H1 (cell line): ENCODE data around the gene SLC43A1. TPM values are rescaled to one million over a fixed set of nuclear protein-coding genes. Genes with fewer than 3 reads are reported as not detected.
A peak's percentile ranks its signal among the peaks of the same experiment; 100 is the strongest.

ENCODE experiments used
- CTCF ChIA-PET: fragments of 300-600 bp; sonication (Branson Sonifier 250); formaldehyde crosslinking; loops from one replicate; lab custom pipeline; 2021; ENCODE audit not compliant: partially characterized antibody; lab: Charles Lee
- POLR2A ChIA-PET: fragments of 300-600 bp; sonication (Branson Sonifier 250); formaldehyde crosslinking; loops from one replicate; lab custom pipeline; 2021; ENCODE audit warnings: inconsistent platforms; ENCODE audit not compliant: partially characterized antibody; lab: Charles Lee
- DNase-seq, 2 experiments: peaks; one replicate each; pipeline versions ENCODE4 v3.0.0 to v3.0.0-alpha.2; 2010 to 2022; ENCODE audit warnings: low spot score in 2 of 2, low read depth in 1 of 2, mixed read lengths in 1 of 2
- FAIRE-seq: peaks from 2 replicates; lab custom pipeline; 2011; peaks lifted over from hg19 to GRCh38; lab: Jason Lieb, UNC
- H2AFZ ChIP-seq: 2 replicates; pipeline ENCODE4 v1.8.1; 2012; ENCODE audit warnings: low read length, inconsistent platforms
- H2AK5ac ChIP-seq: 2 replicates; pipeline ENCODE4 v1.6.1; 2013; ENCODE audit warnings: low read depth, low read length
- H2BK120ac ChIP-seq: replicated peaks from 2 replicates; pipeline ENCODE3; 2013; ENCODE audit warnings: low read depth, low read length, inconsistent platforms
- H2BK12ac ChIP-seq: 2 replicates; pipeline ENCODE4 v1.6.1; 2013; ENCODE audit warnings: low read depth, low read length
- H2BK15ac ChIP-seq: 2 replicates; pipeline ENCODE4 v1.6.1; 2013; ENCODE audit warnings: low read length
- H2BK20ac ChIP-seq: 2 replicates; pipeline ENCODE4 v1.6.1; 2013; ENCODE audit warnings: low read length
- H2BK5ac ChIP-seq: 2 replicates; pipeline ENCODE4 v1.6.1; 2013; ENCODE audit warnings: low read depth, low read length
- H3K14ac ChIP-seq: 2 replicates; pipeline ENCODE4 v1.6.1; 2013; ENCODE audit warnings: inconsistent platforms; ENCODE audit not compliant: insufficient read length
- H3K18ac ChIP-seq: 2 replicates; pipeline ENCODE4 v1.6.1; 2013; ENCODE audit warnings: low read length; ENCODE audit errors: extremely low read depth
- H3K23ac ChIP-seq: 2 replicates; pipeline ENCODE4 v1.6.1; 2013; ENCODE audit warnings: inconsistent platforms; ENCODE audit not compliant: insufficient read length
- H3K23me2 ChIP-seq: 2 replicates; pipeline ENCODE4 v1.6.1; 2013; ENCODE audit warnings: low read depth, low read length
- H3K27ac ChIP-seq: 2 replicates; pipeline ENCODE4 v1.6.1; 2011; ENCODE audit warnings: low read depth, low read length, inconsistent platforms
- H3K27me3 ChIP-seq, 4 experiments: replicated peaks in 1 of 4; 1 replicate in 1 of 4; 2 replicates in 3 of 4; pipeline versions ENCODE4 v1.6.1 to v1.8.1; 2011 to 2013; ENCODE audit warnings: low read length in 3 of 4, mild to moderate bottlenecking in 3 of 4, inconsistent platforms in 2 of 4, mixed read lengths in 2 of 4, moderate library complexity in 1 of 4; ENCODE audit not compliant: control insufficient read depth in 3 of 4, insufficient read depth in 3 of 4; ENCODE audit errors: extremely low read depth in 1 of 4
- H3K36me3 ChIP-seq, 4 experiments: 2 replicates each; pipeline versions ENCODE4 v1.6.1 to v1.8.1; 2011 to 2013; ENCODE audit warnings: mild to moderate bottlenecking in 4 of 4, low read length in 3 of 4, moderate library complexity in 2 of 4, control low read depth in 1 of 4, inconsistent platforms in 1 of 4; ENCODE audit not compliant: insufficient read depth in 4 of 4, control insufficient read depth in 2 of 4
- H3K4ac ChIP-seq: replicated peaks from 2 replicates; pipeline ENCODE3; 2013; ENCODE audit warnings: low read length, low read depth, mixed read lengths, inconsistent platforms; ENCODE audit not compliant: insufficient read length
- H3K4me1 ChIP-seq, 4 experiments: replicated peaks in 1 of 4; 1 replicate in 1 of 4; 2 replicates in 3 of 4; pipeline versions ENCODE4 v1.6.1 to v1.8.1; 2011 to 2013; ENCODE audit warnings: low read length in 3 of 4, inconsistent platforms in 2 of 4, mixed read lengths in 1 of 4; ENCODE audit not compliant: insufficient read depth in 4 of 4, control insufficient read depth in 3 of 4
- H3K4me2 ChIP-seq, 2 experiments: 2 replicates each; pipeline versions ENCODE4 v1.6.1 to v1.8.1; 2011 to 2013; ENCODE audit warnings: low read depth in 2 of 2, low read length in 2 of 2, control low read depth in 1 of 2, inconsistent platforms in 1 of 2, mild to moderate bottlenecking in 1 of 2; ENCODE audit not compliant: insufficient read depth in 1 of 2
- H3K4me3 ChIP-seq, 4 experiments: fragments of 200-600, 300-600 bp in 1 of 4; sonication (generic), shearing (Covaris generic), sonication (Bioruptor Twin) in 1 of 4; 2 replicates each; pipeline versions ENCODE4 v1.5.1 to v1.8.1; 2011 to 2016; ENCODE audit warnings: low read length in 4 of 4, low read depth in 3 of 4, control low read depth in 2 of 4, inconsistent platforms in 2 of 4, mild to moderate bottlenecking in 2 of 4, mixed read lengths in 1 of 4, moderate library complexity in 1 of 4; ENCODE audit not compliant: insufficient read depth in 2 of 4; ENCODE audit errors: extremely low read depth in 1 of 4
- H3K56ac ChIP-seq: replicated peaks from 2 replicates; pipeline ENCODE3; 2013; ENCODE audit warnings: low read depth, mild to moderate bottlenecking, mixed read lengths, low read length, inconsistent platforms; ENCODE audit not compliant: insufficient read length
- H3K79me1 ChIP-seq: 2 replicates; pipeline ENCODE4 v1.6.1; 2013; ENCODE audit warnings: low read depth, low read length, control low read depth
- H3K79me2 ChIP-seq, 2 experiments: 2 replicates each; pipeline versions ENCODE4 v1.6.1 to v1.8.1; 2012 to 2013; ENCODE audit warnings: low read length in 2 of 2, mild to moderate bottlenecking in 2 of 2, inconsistent platforms in 1 of 2; ENCODE audit not compliant: insufficient read depth in 2 of 2, control insufficient read depth in 1 of 2
- H3K9ac ChIP-seq, 4 experiments: replicated peaks in 1 of 4; 1 replicate in 1 of 4; 2 replicates in 3 of 4; pipeline versions ENCODE4 v1.6.1 to v1.8.1; 2011 to 2013; ENCODE audit warnings: low read depth in 3 of 4, low read length in 3 of 4, control low read depth in 2 of 4, mild to moderate bottlenecking in 2 of 4, moderate library complexity in 2 of 4, inconsistent platforms in 1 of 4; ENCODE audit errors: extremely low read depth in 1 of 4
- H3K9me3 ChIP-seq, 2 experiments: 2 replicates each; pipeline versions ENCODE4 v1.6.1 to v1.8.1; 2012 to 2013; ENCODE audit warnings: mild to moderate bottlenecking in 2 of 2, moderate library complexity in 2 of 2, control low read depth in 1 of 2, inconsistent platforms in 1 of 2, low read depth in 1 of 2, low read length in 1 of 2, mixed read lengths in 1 of 2; ENCODE audit not compliant: insufficient read depth in 2 of 2
- H4K20me1 ChIP-seq, 2 experiments: replicated peaks in 1 of 2; 2 replicates each; pipeline versions ENCODE3 to v1.8.1; 2011 to 2013; ENCODE audit warnings: inconsistent platforms in 2 of 2, low read length in 2 of 2, mild to moderate bottlenecking in 1 of 2; ENCODE audit not compliant: insufficient read depth in 2 of 2, control insufficient read depth in 1 of 2
- H4K5ac ChIP-seq: 2 replicates; pipeline ENCODE4 v1.6.1; 2013; ENCODE audit warnings: low read length, low read depth, mixed read lengths, inconsistent platforms; ENCODE audit not compliant: insufficient read length
- H4K8ac ChIP-seq: 2 replicates; pipeline ENCODE4 v1.8.0; 2013; ENCODE audit warnings: mild to moderate bottlenecking, moderate library complexity, low read length, inconsistent platforms; ENCODE audit not compliant: insufficient read depth; ENCODE audit errors: extremely low read depth
- H4K91ac ChIP-seq: replicated peaks from 2 replicates; pipeline ENCODE3; 2013; ENCODE audit warnings: low read length, mixed read lengths, inconsistent platforms; ENCODE audit not compliant: insufficient read length
- CEBPB ChIP-seq: IDR thresholded peaks from 2 replicates; pipeline ENCODE4 v1.6.1; 2012; ENCODE audit warnings: low read depth, low read length
- EGR1 ChIP-seq: IDR thresholded peaks from 2 replicates; pipeline ENCODE4 v1.6.1; 2011; ENCODE audit warnings: low read depth, low read length, borderline replicate concordance
- KDM4A ChIP-seq: IDR thresholded peaks from one replicate; pipeline ENCODE4 v1.7.1; 2012; ENCODE audit warnings: low read depth, mild to moderate bottlenecking, moderate library complexity, low read length, inconsistent platforms; ENCODE audit not compliant: severe bottlenecking
- PHF8 ChIP-seq: fragments of 200-600 bp; sonication (generic); conservative IDR thresholded peaks from 2 replicates; pipeline ENCODE4 v1.7.1; 2012; ENCODE audit warnings: low read depth, mild to moderate bottlenecking, inconsistent platforms, low read length, moderate library complexity
- SAP30 ChIP-seq: fragments of 300-600 bp; sonication (generic); IDR thresholded peaks from 2 replicates; pipeline ENCODE4 v1.7.1; 2012; ENCODE audit warnings: low read length, moderate library complexity, mild to moderate bottlenecking, inconsistent platforms; ENCODE audit not compliant: insufficient read depth, insufficient replicate concordance
- SIX5 ChIP-seq: IDR thresholded peaks from 2 replicates; pipeline ENCODE4 v1.6.1; 2011; ENCODE audit warnings: mild to moderate bottlenecking, low read depth, low read length
- TCF12 ChIP-seq: IDR thresholded peaks from 2 replicates; pipeline ENCODE4 v1.6.1; 2011; ENCODE audit warnings: low read depth, mild to moderate bottlenecking, low read length
- WGBS, 2 experiments: shearing (Covaris generic) in 1 of 2; methylation state at CpG; one replicate each; pipeline versions ENCODE4 v1.1.6 to v1.1.7; 2013 to 2015; ENCODE audit warnings: low lambda C conversion rate in 2 of 2, mixed read lengths in 2 of 2, inconsistent platforms in 1 of 2, low coverage in 1 of 2, missing lambda C conversion rate in 1 of 2; ENCODE audit not compliant: insufficient replicate concordance in 2 of 2, insufficient coverage in 1 of 2, insufficient read length in 1 of 2; ENCODE audit errors: extremely low coverage in 1 of 2, missing lambda C conversion rate in 1 of 2; 5-methylcytosine and 5-hydroxymethylcytosine counted together
- polyA plus RNA-seq, 7 experiments: library from polyadenylated mRNA; depleted of rRNA in 3 of 7; stranded (reverse) in 5 of 7; unstranded in 2 of 7; fragments of >200 nt in 5 of 7; fragments of 200-250 nt in 2 of 7; gene quantifications; 1 replicate in 5 of 7; 2 replicates in 1 of 7; 4 replicates in 1 of 7; pipeline versions ENCODE4 v1.2.1 to v1.2.3, GENCODE V29; 2011 to 2013; ENCODE audit warnings: missing spikeins in 2 of 7, mixed read lengths in 2 of 7
- total RNA-seq: library from RNA; stranded (reverse); fragmentation: NEBNext Ultra II Directional; extraction: Animal tissue kit (Norgen Biotek cat#: 25700); gene quantifications from 2 replicates; pipeline ENCODE4 v1.2.1, GENCODE V29; 2021
- TF ChIP-seq, protein P1 (sequence below), 3 experiments: IDR thresholded peaks; 1 replicate in 2 of 3; 2 replicates in 1 of 3; pipeline versions ENCODE4 v1.5.1 to v1.6.1; 2011; ENCODE audit warnings: low read length in 3 of 3, mild to moderate bottlenecking in 3 of 3, inconsistent platforms in 2 of 3, low read depth in 1 of 3, moderate library complexity in 1 of 3; ENCODE audit not compliant: insufficient read depth in 1 of 3; ENCODE audit errors: control extremely low read depth in 1 of 3

Gene SLC43A1
- total and polyA plus RNA-seq, 2 of the 8 experiments (the other 6 are each of a cell fraction or from before 2014, with no cell fraction given): 34.5 to 58.0 TPM

DNA sequence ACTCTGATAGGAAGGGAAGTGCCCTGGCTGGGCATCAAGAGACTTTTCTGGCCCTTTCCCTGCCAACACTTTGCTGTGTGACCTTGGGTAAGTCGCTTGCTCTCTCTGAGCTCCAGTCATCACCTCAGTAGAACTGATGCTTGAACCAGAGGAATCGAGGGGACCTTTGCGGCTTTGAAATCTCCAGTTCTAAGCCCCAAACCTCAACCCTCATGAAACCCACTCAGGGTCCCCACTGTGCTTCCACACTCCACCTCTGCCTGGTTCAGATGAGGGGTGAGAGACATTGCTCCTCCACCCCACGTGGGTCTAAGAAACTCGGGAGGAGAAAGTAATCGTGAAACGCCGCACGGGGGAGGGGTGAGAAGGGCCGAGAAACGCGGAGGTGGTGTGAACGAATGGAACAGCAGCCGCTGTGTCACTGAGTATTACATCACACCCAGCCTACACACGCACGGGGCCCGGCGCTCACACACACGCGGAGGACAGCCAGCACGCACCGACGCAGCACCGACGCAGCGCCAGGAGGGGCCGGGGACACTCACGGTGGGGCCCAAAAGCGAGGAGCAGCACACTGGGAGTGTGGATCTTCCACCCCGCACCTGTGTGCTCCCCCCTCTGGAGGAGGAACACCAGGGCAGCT lies 50.8 kb downstream of the SLC43A1 start:
- Histone ChIP-seq H3K27me3 (peaks cover 3 to 11% (median 10%) of the 10 kb centered on the region in 4 experiments), H2BK120ac (no peak overlapping the region)
- TF ChIP-seq, protein P1, sequence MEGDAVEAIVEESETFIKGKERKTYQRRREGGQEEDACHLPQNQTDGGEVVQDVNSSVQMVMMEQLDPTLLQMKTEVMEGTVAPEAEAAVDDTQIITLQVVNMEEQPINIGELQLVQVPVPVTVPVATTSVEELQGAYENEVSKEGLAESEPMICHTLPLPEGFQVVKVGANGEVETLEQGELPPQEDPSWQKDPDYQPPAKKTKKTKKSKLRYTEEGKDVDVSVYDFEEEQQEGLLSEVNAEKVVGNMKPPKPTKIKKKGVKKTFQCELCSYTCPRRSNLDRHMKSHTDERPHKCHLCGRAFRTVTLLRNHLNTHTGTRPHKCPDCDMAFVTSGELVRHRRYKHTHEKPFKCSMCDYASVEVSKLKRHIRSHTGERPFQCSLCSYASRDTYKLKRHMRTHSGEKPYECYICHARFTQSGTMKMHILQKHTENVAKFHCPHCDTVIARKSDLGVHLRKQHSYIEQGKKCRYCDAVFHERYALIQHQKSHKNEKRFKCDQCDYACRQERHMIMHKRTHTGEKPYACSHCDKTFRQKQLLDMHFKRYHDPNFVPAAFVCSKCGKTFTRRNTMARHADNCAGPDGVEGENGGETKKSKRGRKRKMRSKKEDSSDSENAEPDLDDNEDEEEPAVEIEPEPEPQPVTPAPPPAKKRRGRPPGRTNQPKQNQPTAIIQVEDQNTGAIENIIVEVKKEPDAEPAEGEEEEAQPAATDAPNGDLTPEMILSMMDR (IDR thresholded peaks at IDR 0.05; ENCODE audit: control extremely low read depth in 1 of 3, insufficient read depth in 1 of 3, low read depth in 1 of 3, low read length in 3 of 3): no peak
- TF ChIP-seq CEBPB: peak; percentile 50; the same call in 1 of the 2 replicates
- TF ChIP-seq SIX5: no peak
- TF ChIP-seq EGR1: no peak
- no peak for TF ChIP-seq KDM4A
- TF ChIP-seq SAP30: no peak
- TF ChIP-seq TCF12: no peak
- TF ChIP-seq PHF8: no peak

More for the DNA sequence above, 50.8 kb downstream of the SLC43A1 start:
- Histone ChIP-seq H3K9me3 (no peaks in the 10 kb centered on the region), H2BK20ac (peak overlapping the region; percentile 48; the same call in 1 of the 2 replicates), H3K23ac (no peak overlapping the region), H3K79me2 (peaks cover 0 to 21% of the 10 kb centered on the region in 2 experiments; a peak in 2 of 4 replicates), H3K4me3 (no peak overlapping the region), H3K36me3 (peaks cover 0 to 7% (median under 1%) of the 10 kb centered on the region in 4 experiments; a peak in 4 of 8 replicates), H3K27ac (no peak overlapping the region), H3K56ac (no peak overlapping the region), H2AFZ (no peak overlapping the region), H2AK5ac (peak overlapping the region; percentile 93), H4K8ac (peak overlapping the region; percentile 28; the same call in 1 of the 2 replicates), H3K9ac (no peak overlapping the region), H3K23me2 (peaks cover 9% of the 10 kb centered on the region), H3K4ac (peak overlapping the region; percentile 59), H4K5ac (no peak overlapping the region), H2BK5ac (0 out of 2 replicates have a peak overlapping the region, but pooled peaks have one; percentile 16), H2BK12ac (peak overlapping the region; percentile 94; the same call in 1 of the 2 replicates), H3K4me1 (peaks cover 5 to 49% (median 38%) of the 10 kb centered on the region in 4 experiments), H3K14ac (no peak overlapping the region), H2BK15ac (peak overlapping the region; percentile 72), H3K79me1 (peaks cover 3% of the 10 kb centered on the region; the same call in 1 of the 2 replicates), H3K4me2 (peak overlapping the region in 1 of 2 experiments; percentile 99; a peak in 2 of 4 replicates), H3K18ac (peak overlapping the region; percentile 38), H4K20me1 (peaks cover 0 to 8% of the 10 kb centered on the region in 2 experiments), H4K91ac (peak overlapping the region; percentile 13)
- no peak for DNase-seq
- ChIA-PET POLR2A (interaction anchor here (1.0 to 10.5 kb wide), 8 partner anchors 8 to 182 kb away, joined by 3 to 141 read pairs (median 6); no protein-coding TSS in a partner anchor), CTCF (interaction anchor here (0.9 to 14.0 kb wide), 6 partner anchors 7 to 63 kb away, joined by 4 to 452 read pairs (median 9); no protein-coding TSS in a partner anchor)
- FAIRE-seq: no peak
- 76% methylated on average over 30 of the region's 30 CpGs; no CpG with 5 or more reads in 1 of the 2 experiments for WGBS, 2 experiments
